Body of pancreas (tissue), 4 donors: ENCODE results near the gene IGSF21.

ENCODE experiments used
- POLR2A ChIP-seq, 3 donors: fragments of 450-650 bp; IDR thresholded peaks; one replicate each; pipeline ENCODE4 v1.6.1; 2016; ENCODE audit warnings: antibody characterized with exemption in 3 of 3, mild to moderate bottlenecking in 2 of 3
- TF ChIP-seq, protein P1 (sequence below), 7 experiments: fragments of 450-650 bp in 4 of 7; fragments of 200-600 bp in 3 of 7; sonication (generic) in 3 of 7; IDR thresholded peaks; one replicate each; pipeline ENCODE4 v1.5.1; 2016 to 2019; ENCODE audit warnings: antibody characterized with exemption in 7 of 7

DNA sequence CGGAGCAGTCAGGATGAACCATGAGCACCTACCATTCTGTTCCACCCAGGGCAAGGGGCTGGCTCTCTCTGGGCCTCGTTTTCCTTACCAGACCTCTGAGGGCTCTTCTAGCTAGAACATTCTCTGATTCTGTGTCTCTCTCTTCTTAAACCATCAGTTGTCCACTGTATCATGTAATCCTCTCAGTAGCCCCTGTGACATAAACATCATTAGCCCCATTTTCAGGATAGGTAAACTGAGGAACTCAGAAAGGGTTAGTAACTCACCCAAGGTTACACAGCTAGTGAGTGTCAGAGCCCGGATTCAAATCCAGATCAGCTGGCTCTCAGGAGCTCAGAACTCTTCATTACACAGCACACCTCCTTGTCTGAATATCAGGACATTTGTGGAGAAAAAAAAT lies 22.8 kb downstream of the IGSF21 start:
- TF ChIP-seq, protein P1, sequence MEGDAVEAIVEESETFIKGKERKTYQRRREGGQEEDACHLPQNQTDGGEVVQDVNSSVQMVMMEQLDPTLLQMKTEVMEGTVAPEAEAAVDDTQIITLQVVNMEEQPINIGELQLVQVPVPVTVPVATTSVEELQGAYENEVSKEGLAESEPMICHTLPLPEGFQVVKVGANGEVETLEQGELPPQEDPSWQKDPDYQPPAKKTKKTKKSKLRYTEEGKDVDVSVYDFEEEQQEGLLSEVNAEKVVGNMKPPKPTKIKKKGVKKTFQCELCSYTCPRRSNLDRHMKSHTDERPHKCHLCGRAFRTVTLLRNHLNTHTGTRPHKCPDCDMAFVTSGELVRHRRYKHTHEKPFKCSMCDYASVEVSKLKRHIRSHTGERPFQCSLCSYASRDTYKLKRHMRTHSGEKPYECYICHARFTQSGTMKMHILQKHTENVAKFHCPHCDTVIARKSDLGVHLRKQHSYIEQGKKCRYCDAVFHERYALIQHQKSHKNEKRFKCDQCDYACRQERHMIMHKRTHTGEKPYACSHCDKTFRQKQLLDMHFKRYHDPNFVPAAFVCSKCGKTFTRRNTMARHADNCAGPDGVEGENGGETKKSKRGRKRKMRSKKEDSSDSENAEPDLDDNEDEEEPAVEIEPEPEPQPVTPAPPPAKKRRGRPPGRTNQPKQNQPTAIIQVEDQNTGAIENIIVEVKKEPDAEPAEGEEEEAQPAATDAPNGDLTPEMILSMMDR (IDR thresholded peaks at IDR 0.05): no peak
- no peak for TF ChIP-seq POLR2A (IDR thresholded peaks at IDR 0.05)
